Neural crest cell (in vitro differentiated cells): ENCODE data around the gene DGCR8. TPM values are rescaled to one million over a fixed set of nuclear protein-coding genes. Genes with fewer than 3 reads are reported as not detected.
"Not testable (repeated sequence)": the region's sequence is repeated elsewhere in the genome, so short reads cannot be mapped to it uniquely, and the experiment has no call there.

Experiments used
- DNase-seq: peaks from one replicate; pipeline ENCODE4 v3.0.0; 2021; ENCODE audit warnings: low read depth, mixed read lengths, low spot score
- H3K27ac Mint-ChIP-seq: one replicate; pipeline ENCODE4 v1.8.0; 2021; ENCODE audit warnings: mild to moderate bottlenecking, mixed read lengths; ENCODE audit not compliant: unreplicated experiment
- H3K27me3 Mint-ChIP-seq: 2 replicates; pipeline ENCODE4 v1.8.0; 2021; ENCODE audit warnings: low read depth, mild to moderate bottlenecking, mixed read lengths
- H3K36me3 Mint-ChIP-seq: 2 replicates; pipeline ENCODE4 v1.8.0; 2021; ENCODE audit warnings: low read depth, mild to moderate bottlenecking, mixed read lengths
- H3K4me1 Mint-ChIP-seq: 2 replicates; pipeline ENCODE4 v1.8.0; 2021; ENCODE audit warnings: mixed read lengths
- H3K4me3 Mint-ChIP-seq: one replicate; pipeline ENCODE4 v1.8.0; 2021; ENCODE audit warnings: mild to moderate bottlenecking, mixed read lengths
- H3K9me3 Mint-ChIP-seq: 2 replicates; pipeline ENCODE4 v1.8.0; 2021; ENCODE audit warnings: mixed read lengths
- CTCF ChIP-seq: fragments of 200-600 bp; sonication (generic); conservative IDR thresholded peaks from 2 replicates; pipeline ENCODE4 v1.5.0; 2021; ENCODE audit warnings: antibody characterized with exemption, mild to moderate bottlenecking
- total RNA-seq: library from RNA; stranded (reverse); gene quantifications from 2 replicates; pipeline ENCODE4 v1.2.1, GENCODE V29; 2021

DGCR8 gene
- total RNA-seq, 1 donor from 2014 or later, result 86.5 TPM

GRCh38 chr22:20066617-20067383, 13.2 kb upstream of the DGCR8 start:
- no peak overlapping the region for H3K27ac Mint-ChIP-seq
- TF ChIP-seq CTCF, result no peak
- no peaks in the 10 kb centered on the region for H3K9me3 Mint-ChIP-seq
- no peak for DNase-seq
- H3K36me3 Mint-ChIP-seq, result no peaks in the 10 kb centered on the region
- no peaks in the 10 kb centered on the region for H3K27me3 Mint-ChIP-seq
- H3K4me3 Mint-ChIP-seq, result no peak overlapping the region
- no peaks in the 10 kb centered on the region for H3K4me1 Mint-ChIP-seq

- not testable (repeated sequence) for H3K36me3 Mint-ChIP-seq, H3K27me3 Mint-ChIP-seq, DNase-seq, H3K27ac Mint-ChIP-seq, H3K4me1 Mint-ChIP-seq, H3K9me3 Mint-ChIP-seq, H3K4me3 Mint-ChIP-seq
Observed at GRCh38 chr22:20067384-20067682, 12.7 kb upstream of the DGCR8 start.

GRCh38 chr22:20068640-20069039, 11.4 kb upstream of the DGCR8 start:
- H3K27me3 Mint-ChIP-seq, result no peaks in the 10 kb centered on the region
- H3K36me3 Mint-ChIP-seq, result no peaks in the 10 kb centered on the region
- no peaks in the 10 kb centered on the region for H3K4me1 Mint-ChIP-seq
- DNase-seq, result no peak
- H3K9me3 Mint-ChIP-seq, result no peaks in the 10 kb centered on the region
- peak overlapping the region; percentile 71 for H3K27ac Mint-ChIP-seq
- H3K4me3 Mint-ChIP-seq, result no peak overlapping the region
- no peak for TF ChIP-seq CTCF

GRCh38 chr22:20069331-20070042, 10.6 kb upstream of the DGCR8 start:
- Mint-ChIP-seq H3K27me3 (no peaks in the 10 kb centered on the region), H3K27ac (no peak overlapping the region), H3K9me3 (no peaks in the 10 kb centered on the region), H3K36me3 (no peaks in the 10 kb centered on the region), H3K4me3 (no peak overlapping the region), H3K4me1 (no peaks in the 10 kb centered on the region)
- TF ChIP-seq CTCF, result no peak
- no peak for DNase-seq

GRCh38 chr22:20071524-20071972, 8.5 kb upstream of the DGCR8 start:
- Mint-ChIP-seq H3K27ac (no peak overlapping the region), H3K9me3 (no peaks in the 10 kb centered on the region), H3K4me1 (peaks cover 3% of the 10 kb centered on the region), H3K36me3 (no peaks in the 10 kb centered on the region), H3K4me3 (no peak overlapping the region), H3K27me3 (no peaks in the 10 kb centered on the region)
- DNase-seq, result no peak
- no peak for TF ChIP-seq CTCF

GRCh38 chr22:20076627-20077172, 3.3 kb upstream of the DGCR8 start:
- Mint-ChIP-seq H3K9me3 (no peaks in the 10 kb centered on the region), H3K4me3 (peak overlapping the region; percentile 80), H3K4me1 (peaks cover 27% of the 10 kb centered on the region), H3K27ac (no peak overlapping the region), H3K27me3 (peaks cover 2% of the 10 kb centered on the region), H3K36me3 (peaks cover 3% of the 10 kb centered on the region)
- no peak for TF ChIP-seq CTCF
- DNase-seq, result no peak
